GM12878 (cell line): ENCODE measurements around the gene RERE. TPM values are rescaled to one million over a fixed set of nuclear protein-coding genes. Genes with fewer than 3 reads are reported as not detected.

Experiments
- DPF2 ChIP-seq: fragments of 450-650 bp; IDR thresholded peaks from 2 replicates; pipeline ENCODE4 v1.6.1; 2017; ENCODE audit warnings: mild to moderate bottlenecking
- EP300 ChIP-seq, 2 experiments: fragments of 150-350 bp in 1 of 2; IDR thresholded peaks; 2 replicates each; pipeline ENCODE4 v1.6.1; 2011 to 2012; ENCODE audit warnings: low read depth in 2 of 2, low read length in 2 of 2, borderline replicate concordance in 1 of 2, improper control_type of control experiment in 1 of 2, inconsistent platforms in 1 of 2; ENCODE audit not compliant: control insufficient read depth in 1 of 2
- EZH2 ChIP-seq: IDR thresholded peaks from 2 replicates; pipeline ENCODE4 v1.6.1; 2012; ENCODE audit warnings: low read depth, mild to moderate bottlenecking, control low read depth, inconsistent platforms, low read length, borderline replicate concordance; ENCODE audit not compliant: control insufficient read depth
- HDGF ChIP-seq: fragments of 450-650 bp; IDR thresholded peaks from 2 replicates; pipeline ENCODE4 v1.6.1; 2016; ENCODE audit warnings: antibody characterized with exemption
- IKZF2 ChIP-seq, 2 experiments: fragments of 450-650 bp; IDR thresholded peaks; 2 replicates each; pipeline ENCODE4 v1.6.1; 2017; ENCODE audit warnings: mild to moderate bottlenecking in 2 of 2, moderate library complexity in 2 of 2
- MEF2B ChIP-seq: fragments of 450-650 bp; IDR thresholded peaks from 2 replicates; pipeline ENCODE4 v1.6.1; 2018; ENCODE audit warnings: mild to moderate bottlenecking, moderate library complexity; ENCODE audit not compliant: partially characterized antibody, poor library complexity, severe bottlenecking
- MTA2 ChIP-seq: fragments of 450-650 bp; IDR thresholded peaks from 2 replicates; pipeline ENCODE4 v1.6.1; 2016; ENCODE audit warnings: low read depth, mild to moderate bottlenecking, moderate library complexity
- MXI1 ChIP-seq: fragments of 150-350 bp; IDR thresholded peaks from 2 replicates; pipeline ENCODE4 v1.6.1; 2011; ENCODE audit warnings: low read depth, mild to moderate bottlenecking, inconsistent platforms, low read length, improper control_type of control experiment
- MYC ChIP-seq: IDR thresholded peaks from 2 replicates; pipeline ENCODE4 v1.6.1; 2011; ENCODE audit warnings: mild to moderate bottlenecking, low read length, moderate library complexity, inconsistent platforms; ENCODE audit not compliant: insufficient read depth, insufficient replicate concordance, insufficient read length, severe bottlenecking
- NR2F1 ChIP-seq: fragments of 450-650 bp; conservative IDR thresholded peaks from 2 replicates; pipeline ENCODE4 v1.6.1; 2017; ENCODE audit warnings: mild to moderate bottlenecking
- RCOR1 ChIP-seq: conservative IDR thresholded peaks from 2 replicates; pipeline ENCODE4 v1.6.1; 2012; ENCODE audit warnings: low read depth, low read length, improper control_type of control experiment
- RELB ChIP-seq: fragments of 450-650 bp; IDR thresholded peaks from 2 replicates; pipeline ENCODE4 v1.6.1; 2017; ENCODE audit warnings: low read depth, mild to moderate bottlenecking, moderate library complexity
- RUNX3 ChIP-seq: IDR thresholded peaks from 2 replicates; pipeline ENCODE4 v1.6.1; 2012; ENCODE audit warnings: low read length, inconsistent platforms
- STAT3 ChIP-seq: IDR thresholded peaks from 2 replicates; pipeline ENCODE4 v1.6.1; 2011; ENCODE audit warnings: low read depth, low read length, improper control_type of control experiment
- SUPT20H ChIP-seq: IDR thresholded peaks from 2 replicates; pipeline ENCODE4 v1.6.1; 2011; ENCODE audit warnings: low read depth, mild to moderate bottlenecking, low read length, moderate library complexity, borderline replicate concordance; ENCODE audit not compliant: control insufficient read depth
- TARDBP ChIP-seq: IDR thresholded peaks from 2 replicates; pipeline ENCODE4 v1.6.1; 2016; ENCODE audit warnings: borderline replicate concordance
- TCF12 ChIP-seq: IDR thresholded peaks from 2 replicates; pipeline ENCODE4 v1.6.1; 2011; ENCODE audit warnings: low read depth, mild to moderate bottlenecking, low read length
- WRNIP1 ChIP-seq: IDR thresholded peaks from 2 replicates; pipeline ENCODE4 v1.6.1; 2011; ENCODE audit warnings: low read depth, low read length, improper control_type of control experiment, borderline replicate concordance
- ZBTB11 ChIP-seq: fragments of 450-650 bp; formaldehyde crosslinking; IDR thresholded peaks from 2 replicates; pipeline ENCODE4 v1.5.0; 2022; ENCODE audit warnings: mild to moderate bottlenecking, missing genetic modification characterization
- ZNF592 ChIP-seq: fragments of 450-650 bp; IDR thresholded peaks from 2 replicates; pipeline ENCODE4 v1.6.1; 2017; ENCODE audit warnings: mild to moderate bottlenecking, moderate library complexity
- polyA plus RNA-seq, 11 experiments: library from polyadenylated mRNA; depleted of rRNA in 4 of 11; unstranded in 6 of 11; stranded (reverse) in 5 of 11; fragments of >200 nt; fragmentation: Nextera tagmentation in 4 of 11; fragmentation: Illumina TruSeq in 1 of 11; extraction: Ambion mirVana in 4 of 11; extraction: Trizol in 1 of 11; gene quantifications; 1 replicate in 1 of 11; 2 replicates in 10 of 11; pipeline versions ENCODE4 v1.2.1 to v1.2.3, GENCODE V29; 2011 to 2016; ENCODE audit warnings: inconsistent platforms in 2 of 11, missing spikeins in 2 of 11, low read depth in 1 of 11
- total RNA-seq, 4 experiments: library from RNA; depleted of rRNA in 3 of 4; stranded (reverse); fragments of >200 nt in 3 of 4; fragmentation: Illumina TruSeq in 1 of 4; extraction: Trizol in 1 of 4; gene quantifications; 2 replicates each; pipeline versions ENCODE4 v1.2.1 to v1.2.3, GENCODE V29; 2013 to 2021
- TF ChIP-seq, protein P1 (sequence below): IDR thresholded peaks from 2 replicates; pipeline ENCODE4 v1.6.1; 2011; ENCODE audit warnings: borderline replicate concordance, low read depth, mild to moderate bottlenecking, moderate library complexity, mixed read lengths, low read length; ENCODE audit not compliant: insufficient read depth; ENCODE audit errors: extremely low read length

RERE gene
- total and polyA plus RNA-seq, 10 of the 15 experiments (the other 5 are each of a cell fraction or from before 2014, with no cell fraction given): 5.2 to 60.5 (median 20.2) TPM

GRCh38 chr1:8727809-8728213 lies 89.6 kb downstream of the RERE start (continued):
- no peak for TF ChIP-seq ZBTB11 (CRISPR knock-in tag)
- TF ChIP-seq HDGF: no peak
- peak in 1 of 2 experiments; percentile 17; a peak in 2 of 4 replicates for TF ChIP-seq IKZF2 (IDR thresholded peaks at IDR 0.05)
- no peak for TF ChIP-seq STAT3
- TF ChIP-seq WRNIP1: no peak
- TF ChIP-seq MXI1: no peak
- 0 out of 2 replicates have a peak, but pooled peaks have one; percentile 21 for TF ChIP-seq DPF2
- no peak for TF ChIP-seq EP300 (IDR thresholded peaks at IDR 0.05; ENCODE audit: borderline replicate concordance in 1 of 2, control insufficient read depth in 1 of 2, low read depth in 2 of 2, low read length in 2 of 2)
- TF ChIP-seq SUPT20H: no peak
- TF ChIP-seq MYC: no peak
- TF ChIP-seq MTA2: peak; percentile 81
- no peak for TF ChIP-seq ZNF592
- no peak for TF ChIP-seq TARDBP
- peak; percentile 88 for TF ChIP-seq MEF2B
- TF ChIP-seq RCOR1: no peak
- TF ChIP-seq, protein P1, sequence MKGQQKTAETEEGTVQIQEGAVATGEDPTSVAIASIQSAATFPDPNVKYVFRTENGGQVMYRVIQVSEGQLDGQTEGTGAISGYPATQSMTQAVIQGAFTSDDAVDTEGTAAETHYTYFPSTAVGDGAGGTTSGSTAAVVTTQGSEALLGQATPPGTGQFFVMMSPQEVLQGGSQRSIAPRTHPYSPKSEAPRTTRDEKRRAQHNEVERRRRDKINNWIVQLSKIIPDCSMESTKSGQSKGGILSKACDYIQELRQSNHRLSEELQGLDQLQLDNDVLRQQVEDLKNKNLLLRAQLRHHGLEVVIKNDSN: no peak
- TF ChIP-seq TCF12: no peak
- TF ChIP-seq EZH2: no peak
- TF ChIP-seq RELB: peak; percentile 40; the same call in 1 of the 2 replicates
- TF ChIP-seq NR2F1: peak; percentile 82
- peak; percentile 42 for TF ChIP-seq RUNX3
